GM19240 (cell line): ENCODE data around the gene ANP32E.
"Not testable (repeated sequence)": the region's sequence is repeated elsewhere in the genome, so short reads cannot be mapped to it uniquely, and the experiment has no call there.

ENCODE experiments used
- DNase-seq: peaks from one replicate; pipeline ENCODE4 v3.0.0; 2011; ENCODE audit warnings: low spot score; ENCODE audit not compliant: insufficient read length

The ANP32E gene

GRCh38 chr1:150214099-150214756 lies 21.7 kb downstream of the ANP32E start:
- DNase-seq, result not testable (repeated sequence)

GRCh38 chr1:150213170-150214098 lies 22.5 kb downstream of the ANP32E start:
- peak; percentile 83 for DNase-seq

DNA sequence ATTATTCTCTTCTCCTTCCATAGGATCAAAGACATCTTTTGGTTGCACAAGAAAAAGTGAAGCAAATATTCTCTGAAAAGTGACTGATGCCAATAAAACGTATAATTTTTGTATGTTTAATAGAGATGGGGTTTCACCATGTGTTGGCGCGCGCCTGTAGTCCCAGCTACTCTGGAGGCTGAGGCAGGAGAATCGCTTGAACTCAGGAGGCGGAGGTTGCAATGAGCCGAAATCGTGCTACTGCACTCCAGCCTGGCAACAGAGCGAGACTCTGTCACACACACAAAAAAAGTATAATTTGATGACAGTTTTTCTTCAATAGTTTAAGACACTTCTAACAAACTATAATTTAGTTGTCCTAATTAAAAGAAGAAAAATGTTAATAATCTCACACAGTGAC lies 23.8 kb downstream of the ANP32E start:
- no peak for DNase-seq

- DNase-seq, result no peak
These were observed 25.2 kb downstream of the ANP32E start for GRCh38 chr1:150210706-150211105.

- DNase-seq, result no peak
These were observed 25.8 kb downstream of the ANP32E start for GRCh38 chr1:150210091-150210490.

GRCh38 chr1:150208460-150208859 lies 27.5 kb downstream of the ANP32E start:
- DNase-seq, result not testable (repeated sequence)

- no peak for DNase-seq
These were observed 28.5 kb downstream of the ANP32E start for GRCh38 chr1:150207281-150207971.

DNA sequence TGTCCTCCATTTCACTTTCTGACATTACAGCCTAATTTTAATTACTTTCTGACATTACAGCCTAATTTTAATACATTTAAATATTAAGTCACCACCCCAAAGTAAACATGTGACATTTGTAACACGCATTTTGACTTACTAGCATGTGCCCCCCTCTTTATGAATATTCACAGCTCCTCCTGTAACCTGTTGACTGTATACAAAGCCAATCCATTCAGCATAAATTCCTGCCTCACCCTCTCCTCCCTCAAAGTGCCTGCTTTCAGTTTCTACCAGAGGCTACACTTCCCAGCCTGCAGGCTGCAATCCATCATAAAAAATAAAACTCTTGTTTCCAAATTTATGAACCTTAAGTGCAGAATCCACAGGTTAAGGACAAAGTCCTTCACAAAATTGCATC lies 39.5 kb downstream of the ANP32E start:
- no peak for DNase-seq

DNA sequence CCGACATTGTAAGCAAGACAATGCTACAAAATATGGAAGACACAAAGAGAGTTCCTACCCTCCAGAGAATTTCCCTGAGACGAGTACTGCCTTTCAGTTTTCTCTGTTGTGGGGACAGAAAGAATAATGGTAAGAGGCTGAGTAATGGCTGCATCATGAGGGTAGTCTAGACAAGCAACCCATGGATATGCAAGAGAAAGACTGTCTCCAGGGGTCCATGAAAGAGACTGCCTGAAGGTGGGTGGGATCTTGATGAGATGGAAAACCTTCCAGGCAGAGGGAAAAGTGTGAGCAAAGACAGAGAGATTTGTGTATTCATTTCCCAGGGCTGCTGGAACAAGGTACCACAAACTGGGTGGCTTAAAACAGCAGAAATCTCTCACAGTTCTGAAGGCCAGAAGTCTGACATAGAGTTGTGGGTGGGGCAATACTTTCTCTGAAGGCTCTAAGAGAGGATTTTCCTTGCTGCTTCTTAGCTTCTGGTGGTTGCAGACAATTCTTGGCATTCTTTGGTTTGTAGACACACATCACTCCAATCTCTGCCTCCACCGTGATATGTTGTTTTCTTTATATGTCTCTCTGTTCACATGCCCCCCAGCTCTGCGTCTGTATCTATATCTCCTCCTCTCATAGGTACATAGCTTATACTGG lies 41.4 kb downstream of the ANP32E start:
- no peak for DNase-seq

DNA sequence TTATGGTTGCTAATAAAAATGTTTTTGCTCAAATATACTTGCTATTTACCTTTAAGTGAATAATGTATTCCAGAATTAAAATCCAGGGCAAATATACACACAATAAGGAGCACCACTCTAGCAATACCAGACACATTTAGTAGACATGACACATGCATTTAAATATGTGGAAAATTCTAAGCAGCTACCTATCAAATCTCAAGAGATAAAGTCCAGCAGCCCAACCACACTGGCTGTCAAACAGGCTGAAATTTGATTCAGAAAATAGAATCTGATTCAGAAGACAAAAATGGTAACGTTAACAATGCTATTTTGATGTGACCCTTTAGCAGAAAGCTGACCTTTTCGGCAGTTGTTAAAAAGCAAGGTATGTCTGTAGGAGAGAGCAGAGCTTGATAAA lies 43.9 kb downstream of the ANP32E start:
- DNase-seq, result no peak

- no peak for DNase-seq
These were observed 48.4 kb downstream of the ANP32E start for GRCh38 chr1:150187560-150187931.

DNA sequence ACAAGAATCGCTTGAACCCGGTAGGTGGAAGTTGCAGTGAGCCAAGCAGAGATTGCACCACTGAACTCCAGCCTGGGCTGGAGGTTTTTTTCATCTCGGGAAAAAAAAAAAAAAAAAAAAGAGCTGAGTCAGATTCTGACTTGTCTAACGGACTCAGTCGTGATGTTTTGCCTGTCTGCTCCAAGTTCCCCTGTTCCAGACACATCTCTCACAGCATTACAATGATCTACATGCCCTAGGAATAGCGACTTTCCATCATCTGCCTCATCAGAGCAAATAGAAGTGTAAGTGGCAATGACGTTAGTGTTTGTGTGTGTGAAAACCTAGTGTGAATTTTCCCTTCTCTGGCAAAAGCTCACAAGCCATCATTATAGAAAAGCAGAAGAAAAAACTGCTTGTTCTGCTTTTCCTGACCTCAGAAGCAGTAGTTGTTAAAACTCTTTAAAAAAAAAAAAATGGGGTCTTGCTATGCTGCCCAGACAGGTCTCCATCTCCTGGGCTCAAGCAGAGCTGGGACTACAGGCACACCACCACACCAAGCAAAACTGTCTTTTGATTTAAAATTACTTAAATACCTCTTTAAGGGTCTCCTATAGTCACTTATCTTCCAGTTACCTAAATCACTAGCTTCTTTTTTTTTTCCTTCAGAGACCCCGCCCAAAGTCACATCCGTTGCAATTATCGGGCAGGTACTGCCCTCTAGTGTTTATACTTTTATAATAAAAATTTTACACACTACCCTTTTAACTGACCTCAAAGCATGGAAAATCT lies 48.9 kb downstream of the ANP32E start:
- no peak for DNase-seq

GRCh38 chr1:150186438-150186788 lies 49.5 kb downstream of the ANP32E start:
- DNase-seq, result not testable (repeated sequence)

DNA sequence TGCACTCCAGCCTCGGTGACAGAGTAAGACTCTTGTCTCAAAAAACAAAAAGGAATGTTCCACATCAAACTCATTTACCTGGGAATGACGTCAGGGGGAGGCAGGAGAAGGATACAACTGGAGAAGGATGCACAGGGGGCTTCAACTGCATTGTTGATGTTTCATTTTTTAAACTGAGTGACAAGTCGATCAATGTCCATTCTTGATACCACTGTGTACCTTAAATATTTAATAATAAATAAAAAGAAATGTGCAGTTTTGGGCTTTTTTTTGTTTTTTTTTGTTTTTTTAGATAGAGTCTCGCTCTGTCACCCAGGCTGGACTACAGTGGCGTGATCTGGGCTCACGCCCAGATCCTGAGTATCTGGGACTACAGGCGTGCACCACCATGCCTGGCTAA lies 50.4 kb downstream of the ANP32E start:
- no peak for DNase-seq

DNA sequence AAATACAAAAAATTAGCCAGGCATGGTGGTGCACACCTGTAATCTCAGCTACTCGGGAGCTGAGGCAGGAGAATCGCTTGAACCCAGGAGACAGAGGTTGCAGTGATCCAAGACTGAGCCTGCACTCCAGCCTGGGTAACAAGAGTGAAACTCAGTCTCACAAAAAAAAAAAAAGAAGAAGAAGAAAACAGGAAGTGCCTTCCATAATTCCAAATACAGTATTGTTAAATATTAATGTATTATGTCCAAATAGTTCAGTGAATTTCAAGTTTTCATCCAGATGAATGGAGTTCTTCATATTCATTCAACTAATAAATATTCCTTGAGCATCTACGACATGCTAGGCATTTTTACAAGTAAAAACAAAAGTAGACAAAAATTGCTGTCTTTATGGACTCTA lies 52.9 kb downstream of the ANP32E start:
- DNase-seq, result no peak

- no peak for DNase-seq
These were observed 53.7 kb downstream of the ANP32E start for GRCh38 chr1:150182247-150182646.

DNA sequence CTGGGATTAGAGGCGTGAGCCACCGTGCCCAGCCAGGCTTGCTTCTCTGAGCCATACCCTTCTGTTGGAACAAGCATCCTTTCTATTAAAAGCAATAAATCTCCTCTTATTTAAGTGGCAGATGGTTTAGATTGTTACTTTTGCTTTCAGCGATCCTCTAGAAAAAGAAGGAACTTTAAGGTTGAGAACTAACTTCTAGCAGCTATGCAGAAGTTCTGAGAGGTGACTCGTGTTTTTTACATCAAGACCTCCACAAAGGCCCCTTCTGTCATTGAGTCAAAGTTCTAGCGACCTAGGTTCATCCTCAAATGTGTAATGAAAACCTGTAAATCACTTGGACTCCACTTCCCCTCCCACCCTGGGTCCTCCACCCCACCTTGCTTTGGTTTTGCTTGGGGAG lies 55.4 kb downstream of the ANP32E start:
- no peak for DNase-seq

- no peak for DNase-seq
These were observed 56.0 kb downstream of the ANP32E start for GRCh38 chr1:150179867-150180266.

GRCh38 chr1:150178548-150178947 lies 57.4 kb downstream of the ANP32E start:
- DNase-seq, result no peak

DNA sequence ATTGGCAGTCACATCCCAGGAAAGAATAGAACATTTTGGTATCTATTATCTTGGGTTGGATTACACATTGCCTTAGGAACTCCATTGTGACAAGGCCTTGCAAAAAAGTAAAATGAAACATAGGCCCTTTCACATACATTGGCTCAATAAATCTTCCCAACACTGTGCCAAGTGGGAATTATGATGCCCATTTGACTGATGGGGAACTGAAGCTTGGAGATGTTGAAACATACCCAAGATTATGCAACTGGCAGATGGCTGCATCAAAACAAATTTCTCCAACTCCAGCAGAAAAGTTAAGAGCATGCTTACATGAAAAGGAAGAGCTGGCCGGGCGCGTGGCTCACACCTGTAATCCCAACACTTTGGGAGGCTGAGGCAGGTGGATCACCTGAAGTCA lies 59.3 kb downstream of the ANP32E start:
- no peak for DNase-seq

DNA sequence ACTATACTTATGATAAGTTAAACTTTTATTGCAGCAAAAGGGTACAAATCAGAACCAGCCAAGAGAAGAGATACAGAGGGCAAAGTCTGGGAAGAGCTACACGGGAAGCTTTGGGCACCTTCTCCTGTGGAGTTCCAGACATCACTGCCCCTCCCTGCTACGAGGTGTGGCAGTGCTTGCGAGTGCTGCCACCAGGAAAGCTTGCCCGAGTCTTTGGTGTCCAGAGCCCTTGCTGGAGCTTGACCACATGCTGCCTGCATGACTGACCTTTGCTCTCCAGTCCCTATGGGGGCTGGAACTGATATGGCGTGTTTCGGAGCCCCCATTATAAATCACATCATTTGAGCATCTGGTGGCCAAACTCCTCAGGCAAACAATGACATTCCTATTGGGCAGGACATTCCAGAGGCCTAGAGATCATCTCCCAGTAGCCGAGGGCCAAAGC lies 62.7 kb downstream of the ANP32E start:
- DNase-seq, result no peak
